ENCODE data around the gene GPR37L1. TPM values are rescaled to one million over a fixed set of nuclear protein-coding genes. Genes with fewer than 3 reads are reported as not detected.
A peak's percentile ranks its signal among the peaks of the same experiment; 100 is the strongest.

Gene GPR37L1
- total RNA-seq, 2 donors from 2014 or later, result not detected

DNA sequence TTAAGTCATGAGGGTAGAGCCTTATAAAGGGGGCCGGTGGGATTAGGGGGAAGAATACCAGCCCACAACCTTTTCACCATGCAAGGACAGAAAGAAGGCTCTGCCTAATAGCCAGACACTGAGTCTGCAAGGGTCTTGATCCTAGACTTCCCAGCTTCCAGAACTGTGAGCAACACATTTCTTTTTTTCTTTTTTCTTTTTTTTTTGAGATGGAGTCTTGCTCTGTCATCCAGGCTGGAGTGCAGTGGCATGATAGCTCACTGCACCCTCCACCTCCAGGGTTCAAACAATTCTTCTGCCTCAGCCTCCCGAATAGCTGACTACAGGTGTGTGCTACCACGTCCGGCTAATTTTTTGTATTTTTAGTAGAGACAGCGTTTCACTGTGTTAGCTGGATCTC lies 23.6 kb downstream of the GPR37L1 start:
- peak overlapping the region; percentile 85 for H3K27ac Mint-ChIP-seq
- H3K4me3 Mint-ChIP-seq, result peak overlapping the region; percentile 98
- no peaks in the 10 kb centered on the region for H3K9me3 ChIP-seq (ENCODE audit: control insufficient read depth, low read length, poor library complexity, severe bottlenecking)
- H3K36me3 Mint-ChIP-seq (ENCODE audit: low read depth), result peaks cover 12% of the 10 kb centered on the region
- DNase-seq (no peak), ATAC-seq (no peak)
- H3K27me3 Mint-ChIP-seq, result no peaks in the 10 kb centered on the region
- peaks cover 32% of the 10 kb centered on the region for H3K4me1 Mint-ChIP-seq

DNA sequence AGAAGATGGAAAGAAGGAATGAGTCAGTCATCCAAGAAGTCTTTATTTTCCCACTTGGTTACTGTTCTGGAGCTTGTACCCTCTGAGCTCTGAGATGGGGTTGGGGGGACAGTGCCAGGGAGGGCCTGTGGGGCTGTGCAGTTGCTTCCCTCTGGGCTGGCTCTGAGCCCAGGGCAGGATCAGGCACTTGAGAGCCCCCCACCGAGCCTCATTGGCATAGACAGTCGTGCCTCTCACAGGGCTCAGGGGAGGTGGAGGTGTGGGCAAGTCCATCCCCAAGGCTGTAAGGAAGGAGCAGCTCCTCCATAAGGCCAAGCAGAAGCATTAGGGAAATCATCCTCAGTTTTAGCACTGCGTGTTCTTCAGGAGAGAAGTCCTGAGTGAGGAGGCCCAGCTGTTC lies 24.3 kb downstream of the GPR37L1 start:
- Mint-ChIP-seq H3K27me3 (no peaks in the 10 kb centered on the region), H3K36me3 (ENCODE audit: low read depth) (peaks cover 12% of the 10 kb centered on the region), H3K4me1 (peaks cover 32% of the 10 kb centered on the region), H3K4me3 (no peak overlapping the region), H3K27ac (peak overlapping the region; percentile 85)
- no peaks in the 10 kb centered on the region for H3K9me3 ChIP-seq (ENCODE audit: control insufficient read depth, low read length, poor library complexity, severe bottlenecking)
- ATAC-seq, result no peak
- no peak for DNase-seq

DNA sequence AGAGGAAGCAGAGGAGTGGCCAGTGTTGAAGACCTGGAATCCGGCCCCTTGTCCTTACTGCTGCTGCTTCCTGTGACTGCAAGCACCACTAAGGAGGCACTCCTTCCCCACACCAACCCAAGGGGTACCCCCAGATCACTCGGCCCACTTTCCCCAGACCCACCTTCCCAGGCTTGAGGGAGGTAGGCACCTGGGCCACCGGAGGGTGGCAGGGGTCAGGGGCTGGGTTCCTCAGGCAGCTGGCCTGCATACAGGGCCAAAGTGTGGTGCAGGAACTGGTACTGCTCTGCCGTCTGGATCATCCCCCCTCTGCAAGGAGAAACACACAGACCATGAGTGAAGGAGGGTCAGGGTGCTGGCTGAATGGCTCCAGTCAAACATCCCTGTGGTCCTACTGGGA lies 25.7 kb downstream of the GPR37L1 start:
- no peak overlapping the region for H3K4me3 Mint-ChIP-seq
- DNase-seq (no peak), ATAC-seq (no peak)
- H3K36me3 Mint-ChIP-seq (ENCODE audit: low read depth), result peaks cover 14% of the 10 kb centered on the region
- H3K4me1 Mint-ChIP-seq, result peaks cover 21% of the 10 kb centered on the region
- peak overlapping the region; percentile 32 for H3K27ac Mint-ChIP-seq
- no peaks in the 10 kb centered on the region for H3K9me3 ChIP-seq (ENCODE audit: control insufficient read depth, low read length, poor library complexity, severe bottlenecking)
- no peaks in the 10 kb centered on the region for H3K27me3 Mint-ChIP-seq

DNA sequence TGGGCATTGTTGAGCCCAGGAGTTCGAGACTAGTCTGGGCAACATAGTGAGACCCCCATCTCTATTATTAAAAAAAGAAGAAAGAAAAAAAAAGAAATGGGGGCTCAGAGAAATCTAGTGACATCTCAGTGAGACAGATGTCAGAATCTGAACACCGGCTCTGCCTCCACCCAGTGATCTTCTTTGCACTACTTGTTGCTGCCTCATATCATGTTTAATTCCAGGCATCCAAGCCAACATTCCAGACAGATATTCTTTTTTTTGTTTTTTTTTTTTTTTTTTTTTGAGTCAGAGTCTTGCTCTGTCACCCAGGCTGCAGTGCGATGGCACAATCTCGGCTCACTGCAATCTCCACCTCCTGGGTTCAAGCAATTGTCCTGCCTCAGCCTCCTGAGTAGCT lies 26.8 kb downstream of the GPR37L1 start:
- ATAC-seq (no peak), DNase-seq (no peak)
- peaks cover 15% of the 10 kb centered on the region for H3K36me3 Mint-ChIP-seq (ENCODE audit: low read depth)
- H3K4me3 Mint-ChIP-seq, result no peak overlapping the region
- peak overlapping the region; percentile 32 for H3K27ac Mint-ChIP-seq
- no peaks in the 10 kb centered on the region for H3K27me3 Mint-ChIP-seq
- peaks cover 22% of the 10 kb centered on the region for H3K4me1 Mint-ChIP-seq
- no peaks in the 10 kb centered on the region for H3K9me3 ChIP-seq (ENCODE audit: control insufficient read depth, low read length, poor library complexity, severe bottlenecking)

DNA sequence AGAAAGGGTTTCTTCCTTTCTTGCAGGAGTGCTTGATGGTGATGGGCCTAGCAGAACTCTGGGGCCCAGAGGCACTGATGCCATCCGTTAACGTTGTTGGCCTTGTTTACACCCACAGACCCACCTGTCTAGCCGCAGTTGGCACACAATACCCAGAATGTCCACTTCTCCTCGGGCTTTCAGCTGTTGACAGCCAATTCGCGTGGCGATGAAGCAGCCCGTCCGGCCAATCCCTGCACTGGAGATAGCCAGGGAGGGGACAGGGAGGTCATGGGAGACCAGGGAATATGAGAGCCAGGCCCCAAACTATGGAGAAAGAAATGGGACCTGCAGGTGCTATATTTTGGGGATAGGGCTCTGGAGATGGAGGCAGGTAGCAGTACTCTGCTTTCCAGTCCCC lies 27.5 kb downstream of the GPR37L1 start:
- ATAC-seq (no peak), DNase-seq (no peak)
- Mint-ChIP-seq H3K27me3 (no peaks in the 10 kb centered on the region), H3K27ac (no peak overlapping the region), H3K36me3 (ENCODE audit: low read depth) (peaks cover 19% of the 10 kb centered on the region), H3K4me1 (peaks cover 27% of the 10 kb centered on the region), H3K4me3 (no peak overlapping the region)
- H3K9me3 ChIP-seq (ENCODE audit: control insufficient read depth, low read length, poor library complexity, severe bottlenecking), result no peaks in the 10 kb centered on the region

DNA sequence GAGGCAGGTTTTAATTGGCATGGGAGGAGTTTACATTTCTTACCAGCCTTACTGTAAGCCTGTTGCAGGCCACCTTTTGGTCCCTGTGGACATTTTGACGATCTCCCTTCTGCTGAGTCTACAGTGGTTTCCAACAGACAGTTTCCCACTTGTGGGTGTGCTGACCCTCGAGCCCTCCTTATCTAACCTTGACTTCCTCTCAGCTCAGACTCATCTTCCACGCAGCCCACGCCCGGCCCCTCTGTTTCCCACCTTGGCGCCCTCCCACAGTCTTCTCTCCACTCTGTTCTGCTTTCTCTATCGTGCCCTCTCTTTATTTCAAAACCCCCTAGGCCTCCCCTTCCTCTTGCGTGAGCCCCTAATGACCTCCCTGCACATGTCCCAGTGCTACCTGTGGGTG lies 27.9 kb downstream of the GPR37L1 start:
- H3K27ac Mint-ChIP-seq, result peak overlapping the region; percentile 81

DNA sequence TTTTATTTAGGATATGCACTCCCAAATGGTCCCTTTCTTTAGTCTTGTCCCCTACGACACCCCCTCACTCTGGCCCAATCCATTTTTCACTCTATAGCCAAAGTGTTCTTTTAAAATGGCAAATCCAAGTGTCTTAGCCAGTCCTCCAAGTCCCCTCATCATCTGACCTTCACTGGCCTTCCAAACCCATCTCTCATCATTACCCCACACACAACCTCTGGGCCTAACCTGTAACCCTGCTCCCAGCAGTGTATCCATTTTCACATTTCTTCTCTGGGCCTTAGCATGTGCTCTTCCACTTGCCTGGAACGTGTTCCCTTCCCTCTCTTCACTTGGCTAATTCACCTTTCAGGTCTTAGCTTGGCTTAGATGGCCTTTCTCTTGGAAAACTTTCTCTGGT lies 28.3 kb downstream of the GPR37L1 start:
- ATAC-seq (no peak), DNase-seq (no peak)
- H3K4me1 Mint-ChIP-seq, result peaks cover 30% of the 10 kb centered on the region
- H3K27ac Mint-ChIP-seq, result peak overlapping the region; percentile 81
- no peaks in the 10 kb centered on the region for H3K9me3 ChIP-seq (ENCODE audit: control insufficient read depth, low read length, poor library complexity, severe bottlenecking)
- no peak overlapping the region for H3K4me3 Mint-ChIP-seq
- no peaks in the 10 kb centered on the region for H3K27me3 Mint-ChIP-seq
- peaks cover 19% of the 10 kb centered on the region for H3K36me3 Mint-ChIP-seq (ENCODE audit: low read depth)

More for the DNA sequence above, 27.9 kb downstream of the GPR37L1 start:
- no peaks in the 10 kb centered on the region for H3K9me3 ChIP-seq (ENCODE audit: control insufficient read depth, low read length, poor library complexity, severe bottlenecking)
- Mint-ChIP-seq H3K27me3 (no peaks in the 10 kb centered on the region), H3K4me3 (no peak overlapping the region), H3K4me1 (peaks cover 27% of the 10 kb centered on the region), H3K36me3 (ENCODE audit: low read depth) (peaks cover 19% of the 10 kb centered on the region)
- no peak for DNase-seq
- no peak for ATAC-seq

DNA sequence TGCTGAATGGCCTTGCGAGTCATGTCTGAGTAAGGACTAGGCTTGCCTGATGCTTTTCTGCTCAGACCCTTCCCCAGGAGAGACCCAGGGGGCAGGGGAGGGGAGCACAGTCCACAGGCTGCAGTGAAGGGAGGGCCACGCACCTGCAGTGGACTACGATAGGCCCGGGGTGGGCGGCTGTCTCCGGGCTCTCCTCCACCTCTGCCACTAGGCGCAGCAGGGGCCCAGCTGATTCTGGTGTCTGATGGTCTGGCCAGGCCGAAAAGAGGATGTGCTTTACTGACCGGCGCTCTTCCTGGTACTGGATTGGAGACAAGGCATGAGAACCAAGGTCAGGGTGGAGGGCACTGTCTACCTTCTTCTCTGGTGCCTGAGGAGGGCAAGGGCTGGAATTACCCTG lies 29.7 kb downstream of the GPR37L1 start:
- H3K27ac Mint-ChIP-seq, result no peak overlapping the region

DNA sequence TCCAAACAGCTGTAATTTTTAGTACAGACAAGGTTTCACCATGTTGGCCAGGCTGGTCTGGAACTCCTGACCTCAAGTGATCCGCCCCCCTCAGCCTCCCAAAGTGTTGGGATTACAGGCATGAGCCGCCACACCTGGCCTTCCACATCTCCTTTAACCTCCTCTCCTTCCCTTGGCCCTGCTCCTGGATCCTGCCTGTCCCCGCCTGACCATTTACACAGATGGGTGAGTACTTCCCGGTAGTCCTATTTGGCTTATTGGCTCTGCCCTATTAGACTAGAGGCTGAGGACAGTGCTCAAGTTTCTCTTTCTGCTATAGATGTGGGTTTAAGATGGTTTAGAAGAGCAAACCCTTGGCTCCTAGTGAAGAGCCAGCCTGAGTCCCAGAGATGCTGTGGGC lies 30.6 kb downstream of the GPR37L1 start:
- Mint-ChIP-seq H3K4me1 (peaks cover 38% of the 10 kb centered on the region), H3K36me3 (ENCODE audit: low read depth) (peaks cover 16% of the 10 kb centered on the region), H3K4me3 (peak overlapping the region; percentile 70), H3K27ac (no peak overlapping the region), H3K27me3 (no peaks in the 10 kb centered on the region)
- no peaks in the 10 kb centered on the region for H3K9me3 ChIP-seq (ENCODE audit: control insufficient read depth, low read length, poor library complexity, severe bottlenecking)
- DNase-seq (no peak), ATAC-seq (no peak)

More for the DNA sequence above, 29.7 kb downstream of the GPR37L1 start:
- no peaks in the 10 kb centered on the region for H3K27me3 Mint-ChIP-seq
- no peak overlapping the region for H3K4me3 Mint-ChIP-seq
- DNase-seq (no peak), ATAC-seq (no peak)
- H3K9me3 ChIP-seq (ENCODE audit: control insufficient read depth, low read length, poor library complexity, severe bottlenecking), result no peaks in the 10 kb centered on the region
- peaks cover 19% of the 10 kb centered on the region for H3K36me3 Mint-ChIP-seq (ENCODE audit: low read depth)
- H3K4me1 Mint-ChIP-seq, result peaks cover 34% of the 10 kb centered on the region

DNA sequence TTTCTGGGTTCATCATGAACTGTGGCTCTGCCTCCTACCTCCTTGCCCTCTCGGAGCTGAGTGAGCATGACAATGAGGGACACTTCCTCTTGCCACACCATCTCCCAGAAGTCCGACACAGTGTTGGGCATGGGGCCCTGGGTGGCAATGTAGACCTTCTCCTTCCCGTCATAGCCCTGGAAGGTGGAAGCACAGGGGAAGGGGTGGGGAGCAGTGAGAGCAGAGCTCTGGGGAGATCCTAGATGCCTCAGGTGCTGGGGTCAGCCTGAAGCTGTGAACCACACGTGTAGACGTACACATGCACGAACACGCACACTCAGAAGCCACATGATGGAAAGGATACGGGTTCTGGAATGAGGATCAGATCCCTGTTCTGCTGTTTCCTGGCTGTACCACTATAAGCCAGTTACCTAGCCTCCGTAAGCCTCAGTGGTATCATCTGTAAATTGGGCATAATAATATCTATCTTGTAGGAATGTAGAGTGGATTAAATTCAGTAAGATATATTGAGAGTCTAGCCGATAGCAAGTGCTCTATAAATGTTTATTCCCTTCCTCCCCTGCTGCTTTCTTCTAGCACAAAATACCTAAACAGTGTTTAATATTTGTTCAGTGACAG lies 31.5 kb downstream of the GPR37L1 start:
- peaks cover 16% of the 10 kb centered on the region for H3K36me3 Mint-ChIP-seq (ENCODE audit: low read depth)
- no peak overlapping the region for H3K4me3 Mint-ChIP-seq
- DNase-seq (no peak), ATAC-seq (no peak)
- H3K9me3 ChIP-seq (ENCODE audit: control insufficient read depth, low read length, poor library complexity, severe bottlenecking), result no peaks in the 10 kb centered on the region
- H3K27ac Mint-ChIP-seq, result peak overlapping the region; percentile 98
- peaks cover 46% of the 10 kb centered on the region for H3K4me1 Mint-ChIP-seq
- no peaks in the 10 kb centered on the region for H3K27me3 Mint-ChIP-seq

DNA sequence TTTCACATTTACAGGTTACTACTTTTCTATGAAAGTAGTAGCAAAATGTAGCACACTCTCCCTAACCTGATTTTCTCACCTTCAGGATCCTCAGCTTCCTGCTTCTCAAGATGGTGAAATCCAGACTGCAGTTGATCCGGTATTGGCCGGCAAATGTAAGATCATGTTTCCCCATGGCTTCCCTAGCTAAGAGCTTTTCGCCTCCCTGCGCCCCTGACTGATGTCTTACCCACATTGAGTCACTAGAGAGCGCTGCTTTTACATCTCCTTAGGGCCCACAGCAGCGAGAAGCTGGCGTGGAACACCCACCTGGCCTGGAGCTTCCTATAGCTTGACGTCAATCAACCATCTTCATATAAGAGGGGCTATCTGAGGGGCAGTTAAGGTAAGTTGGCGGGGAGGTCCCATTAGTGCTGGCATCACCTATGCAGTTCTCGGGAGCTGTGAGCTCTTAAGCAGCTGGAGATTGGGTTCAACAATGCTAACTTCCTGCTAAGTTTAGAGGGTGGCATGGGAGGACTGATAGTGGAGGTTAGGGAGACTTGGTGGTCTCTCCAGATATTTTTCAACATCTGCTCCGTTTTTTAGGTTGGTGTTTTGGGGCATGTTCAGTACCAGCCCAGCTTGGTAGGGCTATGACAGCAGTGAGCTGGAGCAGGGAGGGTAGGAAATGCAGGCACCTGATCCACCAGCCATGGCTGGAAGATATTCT lies 32.2 kb downstream of the GPR37L1 start:
- Mint-ChIP-seq H3K4me3 (no peak overlapping the region), H3K27me3 (no peaks in the 10 kb centered on the region), H3K27ac (peak overlapping the region; percentile 98), H3K36me3 (ENCODE audit: low read depth) (peaks cover 18% of the 10 kb centered on the region), H3K4me1 (peaks cover 53% of the 10 kb centered on the region)
- H3K9me3 ChIP-seq (ENCODE audit: control insufficient read depth, low read length, poor library complexity, severe bottlenecking), result no peaks in the 10 kb centered on the region
- peak in 1 of 3 donors; percentile 53 for DNase-seq
- peak; percentile 83 for ATAC-seq

DNA sequence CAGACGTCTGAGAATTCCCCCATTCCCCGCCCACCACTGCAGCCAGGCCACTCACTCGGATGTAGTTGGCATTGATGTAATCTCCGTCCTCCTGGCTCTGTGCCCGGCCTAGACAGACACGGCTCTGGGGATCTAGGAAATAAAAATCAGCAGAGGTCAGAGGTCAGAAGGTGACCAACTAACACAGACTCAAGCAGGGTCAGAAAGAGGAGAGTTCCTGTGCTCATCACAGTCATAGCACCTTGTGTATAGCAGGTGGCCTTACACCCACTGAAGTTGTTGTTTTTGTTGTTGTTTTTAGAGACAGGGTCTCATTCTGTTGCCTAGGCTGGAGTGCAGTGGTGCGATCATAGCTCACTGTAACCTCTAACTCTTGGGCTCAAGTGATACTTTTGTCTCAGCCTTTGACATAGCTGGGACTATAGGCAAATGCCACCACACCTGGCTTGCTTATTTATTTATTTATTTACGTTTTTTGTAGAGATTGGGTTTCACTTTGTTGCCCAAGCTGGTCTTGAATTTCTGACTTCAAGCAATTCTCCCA lies 32.8 kb downstream of the GPR37L1 start:
- Mint-ChIP-seq H3K4me1 (peaks cover 57% of the 10 kb centered on the region), H3K36me3 (ENCODE audit: low read depth) (peaks cover 18% of the 10 kb centered on the region)

DNA sequence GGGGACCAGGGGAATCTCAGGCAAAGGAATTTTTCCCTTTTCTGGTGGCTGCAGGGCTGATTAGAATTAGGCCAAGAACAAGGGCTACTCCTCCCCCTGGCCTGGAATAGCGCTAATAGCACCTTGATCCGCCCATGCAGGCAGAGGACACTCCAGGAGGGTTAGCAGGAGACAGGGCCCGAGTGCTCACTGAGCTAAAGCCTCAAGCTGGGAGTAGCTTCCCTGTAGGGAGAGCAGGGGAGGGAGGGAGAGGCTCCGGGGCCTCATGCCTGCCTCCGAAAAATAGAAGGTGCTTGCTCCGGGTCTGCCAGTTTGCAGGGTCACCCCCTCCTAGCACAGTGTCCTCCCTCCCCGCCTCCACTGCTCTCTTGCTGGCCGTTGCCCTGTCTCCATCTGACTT lies 33.9 kb downstream of the GPR37L1 start:
- Mint-ChIP-seq H3K27me3 (no peaks in the 10 kb centered on the region), H3K4me1 (peaks cover 60% of the 10 kb centered on the region), H3K27ac (peak overlapping the region; percentile 98), H3K4me3 (no peak overlapping the region), H3K36me3 (ENCODE audit: low read depth) (peaks cover 11% of the 10 kb centered on the region)
- no peaks in the 10 kb centered on the region for H3K9me3 ChIP-seq (ENCODE audit: control insufficient read depth, low read length, poor library complexity, severe bottlenecking)
- DNase-seq (no peak), ATAC-seq (no peak)

More for the DNA sequence above, 32.8 kb downstream of the GPR37L1 start:
- DNase-seq (peak in 1 of 3 donors; percentile 42), ATAC-seq (no peak)
- no peaks in the 10 kb centered on the region for H3K9me3 ChIP-seq (ENCODE audit: control insufficient read depth, low read length, poor library complexity, severe bottlenecking)
- Mint-ChIP-seq H3K4me3 (no peak overlapping the region), H3K27ac (peak overlapping the region; percentile 98), H3K27me3 (no peaks in the 10 kb centered on the region)
